ENCODE data around the gene ATP12A.

- TF ChIP-seq CBX8 (IDR thresholded peaks at IDR 0.05; ENCODE audit: borderline replicate concordance, low read depth, low read length) (no peak), GTF2F1 (IDR thresholded peaks at IDR 0.05; ENCODE audit: borderline replicate concordance, low read depth, low read length) (no peak)
These were observed 35.8 kb downstream of the ATP12A start for GRCh38 chr13:24716011-24716410.

Data from H1 (cell line).